ENCODE measurements around the gene GABARAP. TPM values are rescaled to one million over a fixed set of nuclear protein-coding genes. Genes with fewer than 3 reads are reported as not detected.

Gene GABARAP
- total and polyA plus RNA-seq, 2 of the 8 experiments (the other 6 are each of a cell fraction or from before 2014, with no cell fraction given): 252 to 581 TPM

- TF ChIP-seq PHF8 (conservative IDR thresholded peaks at IDR 0.05; ENCODE audit: low read depth, low read length): peak; percentile 77
- peak; percentile 98 to 99 for TF ChIP-seq POLR2A (IDR thresholded peaks at IDR 0.05; ENCODE audit: control extremely low read depth in 1 of 2, low read depth in 2 of 2, low read length in 2 of 2)
- TF ChIP-seq NRF1 (IDR thresholded peaks at IDR 0.05; ENCODE audit: low read depth, low read length): peak; percentile 30; the same call in 1 of the 2 replicates
- no peak for TF ChIP-seq POU5F1 (IDR thresholded peaks at IDR 0.05; ENCODE audit: low read depth, low read length)
- no peak for TF ChIP-seq RFX5 (IDR thresholded peaks at IDR 0.05; ENCODE audit: borderline replicate concordance, low read depth, low read length)
- TF ChIP-seq BACH1 (IDR thresholded peaks at IDR 0.05; ENCODE audit: low read length): no peak
- no peak; the same call in 1 of the 2 replicates for TF ChIP-seq RBBP5 (IDR thresholded peaks at IDR 0.05; ENCODE audit: borderline replicate concordance, low read depth, low read length)
- no peak for TF ChIP-seq HDAC6 (IDR thresholded peaks at IDR 0.05; ENCODE audit: low read depth, low read length)
- TF ChIP-seq TAF1 (IDR thresholded peaks at IDR 0.05; ENCODE audit: low read depth, low read length): peak; percentile 98
Observed at GRCh38 chr17:7262192-7262934, 20.1 kb upstream of the GABARAP start, which contains the start of gene CLDN7 (continued).
